Smooth muscle cell (in vitro differentiated cells): Measurements from ENCODE around the gene LAMB4. TPM values are rescaled to one million over a fixed set of nuclear protein-coding genes. Genes with fewer than 3 reads are reported as not detected.

Experiments used
- DNase-seq: peaks from one replicate; lab custom pipeline; 2025; ENCODE audit not compliant: unreplicated experiment; lab: John Stamatoyannopoulos, UW
- H2AFZ ChIP-seq: fragments of 200-600 bp; sonication (generic); 2 replicates; pipeline ENCODE4 v1.6.0; 2016; ENCODE audit warnings: antibody characterized with exemption, low read depth, mild to moderate bottlenecking
- H3F3A ChIP-seq: fragments of 200-600 bp; sonication (generic); 2 replicates; pipeline ENCODE4 v1.6.0; 2017; ENCODE audit warnings: antibody characterized with exemption, low read depth
- H3K27ac ChIP-seq: fragments of 200-600 bp; sonication (generic); 2 replicates; pipeline ENCODE4 v1.5.1; 2016; ENCODE audit warnings: low read depth, mild to moderate bottlenecking
- H3K27me3 ChIP-seq: fragments of 200-600 bp; sonication (generic); 2 replicates; pipeline ENCODE4 v1.6.1; 2016; ENCODE audit warnings: low read depth, mild to moderate bottlenecking
- H3K36me3 ChIP-seq: fragments of 200-600 bp; sonication (generic); 2 replicates; pipeline ENCODE4 v1.5.1; 2016; ENCODE audit warnings: low read depth
- H3K4me1 ChIP-seq: fragments of 200-600 bp; sonication (generic); 2 replicates; pipeline ENCODE4 v1.5.1; 2016; ENCODE audit warnings: low read depth
- H3K4me2 ChIP-seq: fragments of 200-600 bp; sonication (generic); 2 replicates; pipeline ENCODE4 v1.6.0; 2016; ENCODE audit warnings: mild to moderate bottlenecking
- H3K4me3 ChIP-seq: fragments of 200-600 bp; sonication (generic); 2 replicates; pipeline ENCODE4 v1.5.1; 2016; ENCODE audit warnings: mild to moderate bottlenecking
- H3K79me2 ChIP-seq: fragments of 200-600 bp; sonication (generic); 2 replicates; pipeline ENCODE4 v1.6.0; 2016; ENCODE audit warnings: low read depth, mild to moderate bottlenecking
- H3K9ac ChIP-seq: fragments of 200-600 bp; sonication (generic); 2 replicates; pipeline ENCODE4 v1.6.0; 2016; ENCODE audit warnings: low read depth
- H3K9me3 ChIP-seq: fragments of 200-600 bp; sonication (generic); replicated peaks from 2 replicates; pipeline ENCODE4 v1.5.1; 2016; ENCODE audit warnings: low read depth
- H4K20me1 ChIP-seq: fragments of 200-600 bp; sonication (generic); 2 replicates; pipeline ENCODE4 v1.6.0; 2016; ENCODE audit warnings: low read depth
- WGBS: methylation state at CpG from one replicate; pipeline ENCODE4 v1.1.7; 2016; ENCODE audit warnings: low lambda C conversion rate; 5-methylcytosine and 5-hydroxymethylcytosine counted together
- polyA plus RNA-seq: library from polyadenylated mRNA; unstranded; fragments of >200 nt; fragmentation: Nextera tagmentation; extraction: Ambion mirVana; gene quantifications from 2 replicates; pipeline ENCODE4 v1.2.1, GENCODE V29; 2016
- total RNA-seq: library from RNA; depleted of rRNA; stranded (reverse); fragments of >200 nt; gene quantifications from 2 replicates; pipeline ENCODE4 v1.2.3, GENCODE V29; 2014
- TF ChIP-seq, protein P1 (sequence below): fragments of 200-600 bp; sonication (generic); IDR thresholded peaks from 2 replicates; pipeline ENCODE4 v1.5.1; 2017; ENCODE audit warnings: borderline replicate concordance, mild to moderate bottlenecking, antibody characterized with exemption; ENCODE audit not compliant: insufficient read depth, poor library complexity, severe bottlenecking

Gene LAMB4
- total and polyA plus RNA-seq, 2 experiments from 2014 or later, result 0.06 to 0.67 TPM

DNA sequence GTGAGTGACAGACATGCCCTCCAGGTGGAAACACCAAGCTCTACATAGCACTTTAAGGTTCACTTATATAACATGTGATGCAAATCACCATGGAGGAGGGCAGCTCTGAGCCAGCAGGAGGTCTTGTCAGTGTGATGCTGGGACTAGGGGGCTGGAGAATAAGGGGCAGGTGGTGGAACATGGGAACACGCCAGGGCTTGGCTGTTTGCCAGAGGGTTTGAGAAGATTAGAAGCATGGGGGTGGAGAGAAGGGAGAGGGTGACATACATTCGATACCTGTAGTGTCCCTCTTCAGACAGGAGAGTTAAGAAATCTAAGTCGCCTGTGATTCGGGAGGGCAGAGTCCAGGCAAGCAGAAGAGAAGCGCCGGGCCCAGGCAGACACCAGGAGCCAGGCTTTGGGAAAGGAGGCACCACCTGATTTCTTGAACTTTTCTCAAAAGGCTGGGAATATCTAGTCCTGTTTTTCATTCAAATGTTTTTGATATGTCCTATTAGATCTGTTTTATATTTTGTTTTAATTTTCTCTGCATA lies 16.9 kb upstream of the LAMB4 start:
- Histone ChIP-seq H3K9ac (no peak overlapping the region), H3K27ac (no peak overlapping the region), H3F3A (no peaks in the 10 kb centered on the region), H3K36me3 (no peaks in the 10 kb centered on the region), H3K4me1 (peaks cover 2% of the 10 kb centered on the region), H4K20me1 (no peaks in the 10 kb centered on the region), H2AFZ (no peak overlapping the region), H3K4me2 (no peak overlapping the region), H3K27me3 (no peaks in the 10 kb centered on the region), H3K79me2 (no peaks in the 10 kb centered on the region), H3K4me3 (no peak overlapping the region), H3K9me3 (no peaks in the 10 kb centered on the region)
- DNase-seq, result no peak
- WGBS, result 93% methylated on average over 6 of the region's 6 CpGs
- TF ChIP-seq, protein P1, sequence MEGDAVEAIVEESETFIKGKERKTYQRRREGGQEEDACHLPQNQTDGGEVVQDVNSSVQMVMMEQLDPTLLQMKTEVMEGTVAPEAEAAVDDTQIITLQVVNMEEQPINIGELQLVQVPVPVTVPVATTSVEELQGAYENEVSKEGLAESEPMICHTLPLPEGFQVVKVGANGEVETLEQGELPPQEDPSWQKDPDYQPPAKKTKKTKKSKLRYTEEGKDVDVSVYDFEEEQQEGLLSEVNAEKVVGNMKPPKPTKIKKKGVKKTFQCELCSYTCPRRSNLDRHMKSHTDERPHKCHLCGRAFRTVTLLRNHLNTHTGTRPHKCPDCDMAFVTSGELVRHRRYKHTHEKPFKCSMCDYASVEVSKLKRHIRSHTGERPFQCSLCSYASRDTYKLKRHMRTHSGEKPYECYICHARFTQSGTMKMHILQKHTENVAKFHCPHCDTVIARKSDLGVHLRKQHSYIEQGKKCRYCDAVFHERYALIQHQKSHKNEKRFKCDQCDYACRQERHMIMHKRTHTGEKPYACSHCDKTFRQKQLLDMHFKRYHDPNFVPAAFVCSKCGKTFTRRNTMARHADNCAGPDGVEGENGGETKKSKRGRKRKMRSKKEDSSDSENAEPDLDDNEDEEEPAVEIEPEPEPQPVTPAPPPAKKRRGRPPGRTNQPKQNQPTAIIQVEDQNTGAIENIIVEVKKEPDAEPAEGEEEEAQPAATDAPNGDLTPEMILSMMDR, result no peak

DNA sequence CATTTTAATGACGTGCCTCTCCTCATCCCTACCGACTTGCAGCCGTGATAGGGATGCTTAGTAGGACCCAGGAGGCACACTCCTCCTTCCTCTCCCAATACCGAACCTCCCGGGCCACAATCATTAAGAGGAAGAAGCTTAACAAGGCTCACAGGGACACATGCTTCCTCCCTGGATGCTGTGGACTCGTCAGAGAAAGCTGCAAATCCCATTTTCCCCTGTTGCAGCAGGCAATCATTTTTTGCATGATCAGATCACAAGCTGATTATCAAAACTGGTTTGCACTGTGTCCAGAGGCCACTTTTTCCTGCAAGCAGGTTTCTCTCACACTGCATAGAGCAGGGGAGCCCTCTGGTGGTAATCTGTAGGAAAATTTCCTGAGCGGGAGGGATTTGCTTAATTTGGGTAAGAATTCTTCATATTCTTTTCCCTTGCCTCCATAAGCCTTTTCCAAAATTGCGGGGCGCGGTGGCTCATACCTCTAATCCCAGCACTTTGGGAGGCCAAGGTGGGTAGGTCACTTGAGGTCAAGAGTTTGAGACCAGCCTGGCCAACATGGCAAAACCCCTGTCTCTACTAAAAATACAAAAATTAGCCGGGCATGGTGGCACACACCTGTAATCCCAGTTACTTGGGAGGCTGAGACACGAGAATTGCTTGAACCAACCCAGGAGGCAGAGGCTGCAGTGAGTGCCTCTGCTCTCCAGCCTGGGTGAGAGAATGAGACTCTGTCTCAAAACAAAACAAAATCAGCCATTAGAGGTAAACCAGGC lies 16.1 kb upstream of the LAMB4 start:
- H2AFZ ChIP-seq, result peak overlapping the region; percentile 70
- no peaks in the 10 kb centered on the region for H3K9me3 ChIP-seq
- H3K9ac ChIP-seq, result no peak overlapping the region
- DNase-seq, result peak; percentile 7
- peaks cover 2% of the 10 kb centered on the region for H3K4me1 ChIP-seq
- H3K4me2 ChIP-seq, result peak overlapping the region; percentile 85
- no peaks in the 10 kb centered on the region for H3K79me2 ChIP-seq
- H4K20me1 ChIP-seq, result no peaks in the 10 kb centered on the region
- H3K27ac ChIP-seq, result no peak overlapping the region
- TF ChIP-seq, protein P1, result peak; percentile 96
- H3K27me3 ChIP-seq, result no peaks in the 10 kb centered on the region
- no peaks in the 10 kb centered on the region for H3F3A ChIP-seq
- WGBS, result 17% methylated on average over 12 of the region's 12 CpGs
- no peaks in the 10 kb centered on the region for H3K36me3 ChIP-seq
- peak overlapping the region; percentile 37 for H3K4me3 ChIP-seq

GRCh38 chr7:108145401-108145800 lies 15.2 kb upstream of the LAMB4 start:
- Histone ChIP-seq H3K27ac (no peak overlapping the region), H3K79me2 (no peaks in the 10 kb centered on the region), H4K20me1 (no peaks in the 10 kb centered on the region), H3K27me3 (no peaks in the 10 kb centered on the region), H3K4me1 (peaks cover 2% of the 10 kb centered on the region), H2AFZ (no peak overlapping the region), H3K4me3 (no peak overlapping the region), H3K4me2 (no peak overlapping the region), H3K9me3 (no peaks in the 10 kb centered on the region), H3F3A (no peaks in the 10 kb centered on the region), H3K9ac (no peak overlapping the region), H3K36me3 (no peaks in the 10 kb centered on the region)
- 70% methylated on average over 8 of the region's 8 CpGs for WGBS
- TF ChIP-seq, protein P1, result no peak
- no peak for DNase-seq
